GM12878 (cell line): Measurements from ENCODE around the gene TRUB2. TPM values are rescaled to one million over a fixed set of nuclear protein-coding genes. Genes with fewer than 3 reads are reported as not detected.
A peak's percentile ranks its signal among the peaks of the same experiment; 100 is the strongest.

Experiments used
- BHLHE40 ChIP-seq, 2 experiments: fragments of 450-650 bp in 1 of 2; IDR thresholded peaks; 2 replicates each; pipeline ENCODE4 v1.6.1; 2011 to 2017; ENCODE audit warnings: low read depth in 2 of 2, borderline replicate concordance in 1 of 2, improper control_type of control experiment in 1 of 2, low read length in 1 of 2, mild to moderate bottlenecking in 1 of 2
- CREM ChIP-seq: IDR thresholded peaks from 2 replicates; pipeline ENCODE4 v1.6.1; 2014; ENCODE audit warnings: antibody characterized with exemption, low read depth
- DPF2 ChIP-seq: fragments of 450-650 bp; IDR thresholded peaks from 2 replicates; pipeline ENCODE4 v1.6.1; 2017; ENCODE audit warnings: mild to moderate bottlenecking
- FOXM1 ChIP-seq: IDR thresholded peaks from 2 replicates; pipeline ENCODE4 v1.6.1; 2012; ENCODE audit warnings: low read depth, mild to moderate bottlenecking, inconsistent platforms, low read length, moderate library complexity
- MEF2A ChIP-seq: IDR thresholded peaks from 2 replicates; pipeline ENCODE4 v1.6.1; 2011; ENCODE audit warnings: low read depth, mild to moderate bottlenecking, low read length, moderate library complexity; ENCODE audit not compliant: insufficient read depth
- MTA3 ChIP-seq: IDR thresholded peaks from 2 replicates; pipeline ENCODE4 v1.6.1; 2012; ENCODE audit warnings: low read length, inconsistent platforms, borderline replicate concordance
- NFYA ChIP-seq: IDR thresholded peaks from 2 replicates; pipeline ENCODE4 v1.6.1; 2011; ENCODE audit warnings: low read depth, mild to moderate bottlenecking, low read length, improper control_type of control experiment, borderline replicate concordance
- RAD51 ChIP-seq: fragments of 450-650 bp; IDR thresholded peaks from 2 replicates; pipeline ENCODE4 v1.6.1; 2016; ENCODE audit warnings: moderate library complexity, mild to moderate bottlenecking, inconsistent platforms
- RELA ChIP-seq: fragments of 450-650 bp; IDR thresholded peaks from 2 replicates; pipeline ENCODE4 v1.8.0; 2014; ENCODE audit warnings: borderline replicate concordance; ENCODE audit not compliant: partially characterized antibody
- SUPT20H ChIP-seq: IDR thresholded peaks from 2 replicates; pipeline ENCODE4 v1.6.1; 2011; ENCODE audit warnings: low read depth, mild to moderate bottlenecking, low read length, moderate library complexity, borderline replicate concordance; ENCODE audit not compliant: control insufficient read depth
- TBL1XR1 ChIP-seq: IDR thresholded peaks from 2 replicates; pipeline ENCODE4 v1.6.1; 2012; ENCODE audit warnings: low read depth, low read length, improper control_type of control experiment
- YBX1 ChIP-seq: fragments of 450-650 bp; IDR thresholded peaks from 2 replicates; pipeline ENCODE4 v1.6.1; 2016; ENCODE audit warnings: antibody characterized with exemption
- YY1 ChIP-seq: IDR thresholded peaks from 2 replicates; pipeline ENCODE4 v1.6.1; 2011; ENCODE audit warnings: low read depth, mild to moderate bottlenecking, low read length
- ZBTB33 ChIP-seq: fragments of 450-650 bp; IDR thresholded peaks from 2 replicates; pipeline ENCODE4 v1.6.1; 2017; ENCODE audit warnings: mild to moderate bottlenecking
- polyA plus RNA-seq, 11 experiments: library from polyadenylated mRNA; depleted of rRNA in 4 of 11; unstranded in 6 of 11; stranded (reverse) in 5 of 11; fragments of >200 nt; fragmentation: Nextera tagmentation in 4 of 11; fragmentation: Illumina TruSeq in 1 of 11; extraction: Ambion mirVana in 4 of 11; extraction: Trizol in 1 of 11; gene quantifications; 1 replicate in 1 of 11; 2 replicates in 10 of 11; pipeline versions ENCODE4 v1.2.1 to v1.2.3, GENCODE V29; 2011 to 2016; ENCODE audit warnings: inconsistent platforms in 2 of 11, missing spikeins in 2 of 11, low read depth in 1 of 11
- total RNA-seq, 4 experiments: library from RNA; depleted of rRNA in 3 of 4; stranded (reverse); fragments of >200 nt in 3 of 4; fragmentation: Illumina TruSeq in 1 of 4; extraction: Trizol in 1 of 4; gene quantifications; 2 replicates each; pipeline versions ENCODE4 v1.2.1 to v1.2.3, GENCODE V29; 2013 to 2021
- TF ChIP-seq, protein P1 (sequence below): IDR thresholded peaks from 2 replicates; pipeline ENCODE4 v1.6.1; 2012; ENCODE audit warnings: mild to moderate bottlenecking, low read depth, low read length
- TF ChIP-seq, protein P2 (sequence below): IDR thresholded peaks from 2 replicates; pipeline ENCODE4 v1.6.1; 2011; ENCODE audit warnings: low read depth, low read length, improper control_type of control experiment, borderline replicate concordance
- TF ChIP-seq, protein P3 (sequence below): fragments of 450-650 bp; conservative IDR thresholded peaks from 2 replicates; pipeline ENCODE4 v1.6.1; 2017; ENCODE audit warnings: mild to moderate bottlenecking, moderate library complexity

The TRUB2 gene
- total and polyA plus RNA-seq, 10 of the 15 experiments (the other 5 are each of a cell fraction or from before 2014, with no cell fraction given), result 2.8 to 70.5 (median 37.2) TPM

GRCh38 chr9:128321879-128322403 is 306 bp downstream of the TRUB2 start (continued):
- TF ChIP-seq, protein P1, sequence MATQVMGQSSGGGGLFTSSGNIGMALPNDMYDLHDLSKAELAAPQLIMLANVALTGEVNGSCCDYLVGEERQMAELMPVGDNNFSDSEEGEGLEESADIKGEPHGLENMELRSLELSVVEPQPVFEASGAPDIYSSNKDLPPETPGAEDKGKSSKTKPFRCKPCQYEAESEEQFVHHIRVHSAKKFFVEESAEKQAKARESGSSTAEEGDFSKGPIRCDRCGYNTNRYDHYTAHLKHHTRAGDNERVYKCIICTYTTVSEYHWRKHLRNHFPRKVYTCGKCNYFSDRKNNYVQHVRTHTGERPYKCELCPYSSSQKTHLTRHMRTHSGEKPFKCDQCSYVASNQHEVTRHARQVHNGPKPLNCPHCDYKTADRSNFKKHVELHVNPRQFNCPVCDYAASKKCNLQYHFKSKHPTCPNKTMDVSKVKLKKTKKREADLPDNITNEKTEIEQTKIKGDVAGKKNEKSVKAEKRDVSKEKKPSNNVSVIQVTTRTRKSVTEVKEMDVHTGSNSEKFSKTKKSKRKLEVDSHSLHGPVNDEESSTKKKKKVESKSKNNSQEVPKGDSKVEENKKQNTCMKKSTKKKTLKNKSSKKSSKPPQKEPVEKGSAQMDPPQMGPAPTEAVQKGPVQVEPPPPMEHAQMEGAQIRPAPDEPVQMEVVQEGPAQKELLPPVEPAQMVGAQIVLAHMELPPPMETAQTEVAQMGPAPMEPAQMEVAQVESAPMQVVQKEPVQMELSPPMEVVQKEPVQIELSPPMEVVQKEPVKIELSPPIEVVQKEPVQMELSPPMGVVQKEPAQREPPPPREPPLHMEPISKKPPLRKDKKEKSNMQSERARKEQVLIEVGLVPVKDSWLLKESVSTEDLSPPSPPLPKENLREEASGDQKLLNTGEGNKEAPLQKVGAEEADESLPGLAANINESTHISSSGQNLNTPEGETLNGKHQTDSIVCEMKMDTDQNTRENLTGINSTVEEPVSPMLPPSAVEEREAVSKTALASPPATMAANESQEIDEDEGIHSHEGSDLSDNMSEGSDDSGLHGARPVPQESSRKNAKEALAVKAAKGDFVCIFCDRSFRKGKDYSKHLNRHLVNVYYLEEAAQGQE, result no peak
- TF ChIP-seq ZBTB33, result no peak
- no peak for TF ChIP-seq MEF2A
- TF ChIP-seq YY1, result no peak
- no peak for TF ChIP-seq SUPT20H
- TF ChIP-seq NFYA, result no peak
- peak; percentile 98 for TF ChIP-seq RAD51
- TF ChIP-seq CREM, result no peak
- TF ChIP-seq DPF2, result no peak
- TF ChIP-seq, protein P2, sequence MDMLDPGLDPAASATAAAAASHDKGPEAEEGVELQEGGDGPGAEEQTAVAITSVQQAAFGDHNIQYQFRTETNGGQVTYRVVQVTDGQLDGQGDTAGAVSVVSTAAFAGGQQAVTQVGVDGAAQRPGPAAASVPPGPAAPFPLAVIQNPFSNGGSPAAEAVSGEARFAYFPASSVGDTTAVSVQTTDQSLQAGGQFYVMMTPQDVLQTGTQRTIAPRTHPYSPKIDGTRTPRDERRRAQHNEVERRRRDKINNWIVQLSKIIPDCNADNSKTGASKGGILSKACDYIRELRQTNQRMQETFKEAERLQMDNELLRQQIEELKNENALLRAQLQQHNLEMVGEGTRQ, result peak; percentile 55
- no peak for TF ChIP-seq RELA
- no peak for TF ChIP-seq FOXM1
- TF ChIP-seq MTA3, result peak; percentile 64; the same call in 1 of the 2 replicates
- peak; percentile 65 to 84 for TF ChIP-seq BHLHE40 (IDR thresholded peaks at IDR 0.05; ENCODE audit: borderline replicate concordance in 1 of 2, low read depth in 2 of 2, low read length in 1 of 2)
- TF ChIP-seq YBX1, result no peak
- TF ChIP-seq TBL1XR1, result no peak
- TF ChIP-seq, protein P3, sequence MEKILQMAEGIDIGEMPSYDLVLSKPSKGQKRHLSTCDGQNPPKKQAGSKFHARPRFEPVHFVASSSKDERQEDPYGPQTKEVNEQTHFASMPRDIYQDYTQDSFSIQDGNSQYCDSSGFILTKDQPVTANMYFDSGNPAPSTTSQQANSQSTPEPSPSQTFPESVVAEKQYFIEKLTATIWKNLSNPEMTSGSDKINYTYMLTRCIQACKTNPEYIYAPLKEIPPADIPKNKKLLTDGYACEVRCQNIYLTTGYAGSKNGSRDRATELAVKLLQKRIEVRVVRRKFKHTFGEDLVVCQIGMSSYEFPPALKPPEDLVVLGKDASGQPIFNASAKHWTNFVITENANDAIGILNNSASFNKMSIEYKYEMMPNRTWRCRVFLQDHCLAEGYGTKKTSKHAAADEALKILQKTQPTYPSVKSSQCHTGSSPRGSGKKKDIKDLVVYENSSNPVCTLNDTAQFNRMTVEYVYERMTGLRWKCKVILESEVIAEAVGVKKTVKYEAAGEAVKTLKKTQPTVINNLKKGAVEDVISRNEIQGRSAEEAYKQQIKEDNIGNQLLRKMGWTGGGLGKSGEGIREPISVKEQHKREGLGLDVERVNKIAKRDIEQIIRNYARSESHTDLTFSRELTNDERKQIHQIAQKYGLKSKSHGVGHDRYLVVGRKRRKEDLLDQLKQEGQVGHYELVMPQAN, result 0 out of 2 replicates have a peak, but pooled peaks have one; percentile 77
